NB4 (cell line): ENCODE data around the gene ADTRP.

Experiments
- MYC ChIP-seq: IDR thresholded peaks from 2 replicates; pipeline ENCODE4 v1.6.1; 2011; ENCODE audit warnings: low read depth, low read length
- POLR2A ChIP-seq: IDR thresholded peaks from 2 replicates; pipeline ENCODE4 v1.6.1; 2011; ENCODE audit warnings: mild to moderate bottlenecking; ENCODE audit not compliant: insufficient read length; ENCODE audit errors: extremely low read depth
- TF ChIP-seq, protein P1 (sequence below): IDR thresholded peaks from one replicate; pipeline ENCODE4 v1.5.1; 2012; ENCODE audit warnings: low read depth, low read length
- TF ChIP-seq, protein P2 (sequence below): IDR thresholded peaks from 2 replicates; pipeline ENCODE4 v1.6.1; 2011; ENCODE audit warnings: low read depth, low read length

DNA sequence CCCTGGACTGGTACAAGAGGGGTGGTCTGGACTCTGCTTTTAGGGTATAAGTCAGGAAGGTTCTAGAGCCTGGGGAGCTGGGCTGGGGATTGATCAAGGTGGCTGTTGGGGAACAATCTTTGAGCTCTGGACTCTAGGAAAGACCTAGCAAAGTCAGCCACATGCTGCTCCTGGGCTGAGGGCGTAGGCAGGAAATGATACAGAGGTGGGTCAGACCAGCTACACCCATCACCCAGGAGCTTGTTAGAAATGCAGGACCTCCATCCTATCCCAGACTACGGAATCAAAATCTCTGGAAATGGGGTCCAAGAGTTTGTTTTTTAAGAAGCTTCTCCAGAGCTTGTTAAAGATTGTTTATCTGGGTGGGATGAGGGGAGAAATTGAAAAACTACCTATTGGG lies 9.4 kb downstream of the ADTRP start:
- TF ChIP-seq POLR2A (no peak), MYC (no peak)
- TF ChIP-seq, protein P1, sequence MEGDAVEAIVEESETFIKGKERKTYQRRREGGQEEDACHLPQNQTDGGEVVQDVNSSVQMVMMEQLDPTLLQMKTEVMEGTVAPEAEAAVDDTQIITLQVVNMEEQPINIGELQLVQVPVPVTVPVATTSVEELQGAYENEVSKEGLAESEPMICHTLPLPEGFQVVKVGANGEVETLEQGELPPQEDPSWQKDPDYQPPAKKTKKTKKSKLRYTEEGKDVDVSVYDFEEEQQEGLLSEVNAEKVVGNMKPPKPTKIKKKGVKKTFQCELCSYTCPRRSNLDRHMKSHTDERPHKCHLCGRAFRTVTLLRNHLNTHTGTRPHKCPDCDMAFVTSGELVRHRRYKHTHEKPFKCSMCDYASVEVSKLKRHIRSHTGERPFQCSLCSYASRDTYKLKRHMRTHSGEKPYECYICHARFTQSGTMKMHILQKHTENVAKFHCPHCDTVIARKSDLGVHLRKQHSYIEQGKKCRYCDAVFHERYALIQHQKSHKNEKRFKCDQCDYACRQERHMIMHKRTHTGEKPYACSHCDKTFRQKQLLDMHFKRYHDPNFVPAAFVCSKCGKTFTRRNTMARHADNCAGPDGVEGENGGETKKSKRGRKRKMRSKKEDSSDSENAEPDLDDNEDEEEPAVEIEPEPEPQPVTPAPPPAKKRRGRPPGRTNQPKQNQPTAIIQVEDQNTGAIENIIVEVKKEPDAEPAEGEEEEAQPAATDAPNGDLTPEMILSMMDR, result no peak
- TF ChIP-seq, protein P2, sequence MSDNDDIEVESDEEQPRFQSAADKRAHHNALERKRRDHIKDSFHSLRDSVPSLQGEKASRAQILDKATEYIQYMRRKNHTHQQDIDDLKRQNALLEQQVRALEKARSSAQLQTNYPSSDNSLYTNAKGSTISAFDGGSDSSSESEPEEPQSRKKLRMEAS, result no peak
